Loucy (cell line): Measurements from ENCODE around the gene SLC44A2.

Source experiments
- H2AFZ ChIP-seq: fragments of 200-600 bp; sonication (generic); 2 replicates; pipeline ENCODE4 v1.6.0; 2016; ENCODE audit warnings: antibody characterized with exemption, mild to moderate bottlenecking, low read length, moderate library complexity
- H3F3A ChIP-seq: fragments of 200-600 bp; 2 replicates; pipeline ENCODE4 v1.6.0; 2016; ENCODE audit warnings: antibody characterized with exemption, low read depth, mild to moderate bottlenecking
- H3K27me3 ChIP-seq: fragments of 200-600 bp; sonication (generic); 2 replicates; pipeline ENCODE4 v1.6.1; 2014; ENCODE audit warnings: low read length, mild to moderate bottlenecking; ENCODE audit not compliant: insufficient read depth, poor library complexity, severe bottlenecking
- H3K36me3 ChIP-seq: fragments of 200-600 bp; sonication (generic); 2 replicates; pipeline ENCODE4 v1.6.1; 2016; ENCODE audit warnings: low read length; ENCODE audit not compliant: insufficient read depth
- H3K4me1 ChIP-seq: fragments of 200-600 bp; sonication (generic); 2 replicates; pipeline ENCODE4 v1.5.1; 2014; ENCODE audit warnings: low read length, mild to moderate bottlenecking; ENCODE audit not compliant: insufficient read depth, poor library complexity, severe bottlenecking
- H3K4me2 ChIP-seq: fragments of 200-600 bp; sonication (generic); 2 replicates; pipeline ENCODE4 v1.6.0; 2014; ENCODE audit warnings: antibody characterized with exemption, low read length, low read depth, mild to moderate bottlenecking; ENCODE audit not compliant: poor library complexity, severe bottlenecking
- H3K4me3 ChIP-seq: fragments of 200-600 bp; sonication (generic); 2 replicates; pipeline ENCODE4 v1.5.1; 2014; ENCODE audit warnings: low read length, mild to moderate bottlenecking, mixed read lengths; ENCODE audit not compliant: poor library complexity, severe bottlenecking
- H3K79me2 ChIP-seq: fragments of 200-600 bp; sonication (generic); 2 replicates; pipeline ENCODE4 v1.6.1; 2014; ENCODE audit warnings: low read length; ENCODE audit not compliant: insufficient read depth
- H3K9ac ChIP-seq: fragments of 200-600 bp; sonication (generic); 2 replicates; pipeline ENCODE4 v1.6.0; 2014; ENCODE audit warnings: mild to moderate bottlenecking, low read depth, low read length, moderate library complexity; ENCODE audit not compliant: poor library complexity, severe bottlenecking
- H3K9me2 ChIP-seq: fragments of 200-600 bp; sonication (generic); replicated peaks from 2 replicates; pipeline ENCODE4 v1.6.1; 2016; ENCODE audit warnings: low read depth, low read length, mixed read lengths
- H3K9me3 ChIP-seq: fragments of 200-600 bp; sonication (generic); 2 replicates; pipeline ENCODE4 v1.6.1; 2014; ENCODE audit warnings: mild to moderate bottlenecking, antibody characterized with exemption, low read length, low read depth; ENCODE audit not compliant: insufficient read depth
- H4K20me1 ChIP-seq: fragments of 200-600 bp; sonication (generic); 2 replicates; pipeline ENCODE4 v1.6.0; 2014; ENCODE audit warnings: antibody characterized with exemption, low read length, mild to moderate bottlenecking; ENCODE audit not compliant: insufficient read depth, poor library complexity, severe bottlenecking
- EZH2phosphoT487 ChIP-seq: fragments of 200-600 bp; IDR thresholded peaks from 2 replicates; pipeline ENCODE4 v1.6.1; 2018; ENCODE audit warnings: antibody characterized with exemption, mild to moderate bottlenecking, moderate library complexity, borderline replicate concordance
- TF ChIP-seq, protein P1 (sequence below): fragments of 200-600 bp; sonication (generic); conservative IDR thresholded peaks from 2 replicates; pipeline ENCODE4 v1.5.1; 2014; ENCODE audit warnings: mild to moderate bottlenecking, antibody characterized with exemption, low read length

The SLC44A2 gene

GRCh38 chr19:10686193-10686592 is 60.8 kb downstream of the SLC44A2 start:
- TF ChIP-seq, protein P1, sequence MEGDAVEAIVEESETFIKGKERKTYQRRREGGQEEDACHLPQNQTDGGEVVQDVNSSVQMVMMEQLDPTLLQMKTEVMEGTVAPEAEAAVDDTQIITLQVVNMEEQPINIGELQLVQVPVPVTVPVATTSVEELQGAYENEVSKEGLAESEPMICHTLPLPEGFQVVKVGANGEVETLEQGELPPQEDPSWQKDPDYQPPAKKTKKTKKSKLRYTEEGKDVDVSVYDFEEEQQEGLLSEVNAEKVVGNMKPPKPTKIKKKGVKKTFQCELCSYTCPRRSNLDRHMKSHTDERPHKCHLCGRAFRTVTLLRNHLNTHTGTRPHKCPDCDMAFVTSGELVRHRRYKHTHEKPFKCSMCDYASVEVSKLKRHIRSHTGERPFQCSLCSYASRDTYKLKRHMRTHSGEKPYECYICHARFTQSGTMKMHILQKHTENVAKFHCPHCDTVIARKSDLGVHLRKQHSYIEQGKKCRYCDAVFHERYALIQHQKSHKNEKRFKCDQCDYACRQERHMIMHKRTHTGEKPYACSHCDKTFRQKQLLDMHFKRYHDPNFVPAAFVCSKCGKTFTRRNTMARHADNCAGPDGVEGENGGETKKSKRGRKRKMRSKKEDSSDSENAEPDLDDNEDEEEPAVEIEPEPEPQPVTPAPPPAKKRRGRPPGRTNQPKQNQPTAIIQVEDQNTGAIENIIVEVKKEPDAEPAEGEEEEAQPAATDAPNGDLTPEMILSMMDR: no peak
- TF ChIP-seq EZH2phosphoT487: no peak
- Histone ChIP-seq H3K36me3 (peaks cover 99% of the 10 kb centered on the region; the same call in 1 of the 2 replicates), H3K4me1 (no peaks in the 10 kb centered on the region), H3K4me3 (no peak overlapping the region), H4K20me1 (peaks cover 34% of the 10 kb centered on the region), H3K79me2 (peaks cover 3% of the 10 kb centered on the region; the same call in 1 of the 2 replicates), H3K9ac (no peak overlapping the region), H3K4me2 (no peak overlapping the region), H3F3A (no peaks in the 10 kb centered on the region), H3K27me3 (no peaks in the 10 kb centered on the region), H3K9me2 (no peaks in the 10 kb centered on the region), H3K9me3 (no peaks in the 10 kb centered on the region), H2AFZ (no peak overlapping the region)

DNA sequence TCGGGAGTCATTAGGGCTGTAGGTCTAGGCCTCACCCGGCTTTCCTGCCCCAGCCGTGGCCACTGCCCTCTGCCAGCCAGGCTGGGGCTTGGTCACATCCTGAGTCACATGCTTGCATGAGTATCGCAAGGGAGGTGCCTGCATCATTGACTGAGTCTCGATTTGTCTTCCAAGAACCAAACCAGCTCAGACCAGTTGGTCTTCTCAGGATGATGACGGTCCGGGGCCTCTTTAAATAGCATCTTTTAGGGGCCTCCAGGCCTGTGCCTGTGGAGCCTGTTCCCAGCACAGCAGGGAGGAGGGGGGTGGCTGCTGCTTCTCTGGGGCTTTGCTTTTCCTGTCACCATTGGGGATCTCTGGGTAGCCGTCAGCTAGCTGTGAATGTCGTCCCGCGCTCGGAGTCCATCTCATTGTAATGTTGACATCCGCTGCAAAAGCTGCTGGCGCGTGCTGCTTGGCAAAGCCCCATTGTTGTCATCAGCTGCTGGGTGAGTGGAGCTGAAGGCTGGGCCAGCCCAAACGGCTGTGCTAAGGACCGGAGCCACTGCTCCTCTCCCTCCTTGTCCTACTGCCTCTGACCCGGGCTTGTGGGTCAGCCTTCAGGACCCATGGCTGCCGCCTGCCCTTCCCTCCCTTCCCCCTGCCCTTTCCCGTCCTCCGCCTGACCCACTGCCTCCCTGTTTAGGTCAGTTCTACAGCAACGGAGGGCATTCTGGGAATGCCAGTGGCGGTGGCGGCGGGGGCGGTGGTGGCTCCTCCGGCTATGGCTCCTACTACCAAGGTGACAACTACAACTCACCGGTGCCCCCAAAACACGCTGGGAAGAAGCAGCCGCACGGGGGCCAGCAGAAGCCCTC is 61.5 kb downstream of the SLC44A2 start:
- Histone ChIP-seq H3K79me2 (peaks cover 3% of the 10 kb centered on the region; the same call in 1 of the 2 replicates), H3K9me3 (no peaks in the 10 kb centered on the region), H3K27me3 (no peaks in the 10 kb centered on the region), H3F3A (no peaks in the 10 kb centered on the region), H3K4me1 (no peaks in the 10 kb centered on the region), H2AFZ (no peak overlapping the region), H3K9ac (no peak overlapping the region), H3K4me2 (no peak overlapping the region), H3K36me3 (peaks cover 99% of the 10 kb centered on the region; the same call in 1 of the 2 replicates), H3K4me3 (no peak overlapping the region), H3K9me2 (no peaks in the 10 kb centered on the region), H4K20me1 (peaks cover 31% of the 10 kb centered on the region)
- TF ChIP-seq EZH2phosphoT487: no peak
- TF ChIP-seq, protein P1: no peak

- Histone ChIP-seq H3K36me3 (peaks cover 99% of the 10 kb centered on the region; the same call in 1 of the 2 replicates), H2AFZ (no peak overlapping the region), H3K4me1 (no peaks in the 10 kb centered on the region), H3K79me2 (peaks cover 3% of the 10 kb centered on the region; the same call in 1 of the 2 replicates), H4K20me1 (peaks cover 29% of the 10 kb centered on the region), H3K9ac (no peak overlapping the region), H3K9me3 (no peaks in the 10 kb centered on the region), H3K4me3 (no peak overlapping the region), H3K4me2 (no peak overlapping the region), H3K9me2 (no peaks in the 10 kb centered on the region), H3F3A (0 out of 2 replicates have a peak, but pooled peaks cover 2% of the 10 kb centered on the region), H3K27me3 (no peaks in the 10 kb centered on the region)
- TF ChIP-seq EZH2phosphoT487: no peak
- TF ChIP-seq, protein P1: no peak
Observed at GRCh38 chr19:10687518-10688288, 62.4 kb downstream of the SLC44A2 start.
